Common myeloid progenitor, CD34-positive (primary cell): ENCODE data around the gene LONP2.
A peak's percentile ranks its signal among the peaks of the same experiment; 100 is the strongest.

ENCODE experiments used
- CTCF ChIA-PET: fragments of 350-600 bp; sonication (Branson Sonifier 250); formaldehyde crosslinking; loops from one replicate; lab custom pipeline; 2021; ENCODE audit warnings: antibody characterized with exemption; lab: Charles Lee
- POLR2A ChIA-PET: fragments of 350-600 bp; sonication (Branson Sonifier 250); formaldehyde crosslinking; loops from one replicate; lab custom pipeline; 2021; ENCODE audit warnings: antibody characterized with exemption; lab: Charles Lee
- DNase-seq, 3 donors: peaks; one replicate each; pipeline versions ENCODE4 v3.0.0 to v3.0.0-alpha.2; 2013
- H3K27ac ChIP-seq, 2 experiments: 1 replicate in 1 of 2; 2 replicates in 1 of 2; pipeline ENCODE4 v1.7.0; 2013; ENCODE audit warnings: inconsistent platforms in 2 of 2, low read length in 2 of 2, mild to moderate bottlenecking in 2 of 2, low read depth in 1 of 2, moderate library complexity in 1 of 2; ENCODE audit not compliant: severe bottlenecking in 2 of 2, insufficient read depth in 1 of 2, poor library complexity in 1 of 2
- H3K27me3 ChIP-seq, 5 experiments: replicated peaks in 2 of 5; 1 replicate in 3 of 5; 2 replicates in 2 of 5; pipeline versions ENCODE4 v1.6.1 to v1.7.0; 2013; ENCODE audit warnings: low read length in 4 of 5, mild to moderate bottlenecking in 2 of 5, moderate library complexity in 2 of 5, inconsistent platforms in 1 of 5; ENCODE audit not compliant: insufficient read depth in 5 of 5, control insufficient read depth in 4 of 5
- H3K36me3 ChIP-seq, 4 experiments: 1 replicate in 2 of 4; 2 replicates in 2 of 4; pipeline versions ENCODE4 v1.6.1 to v1.7.0; 2013; ENCODE audit warnings: low read length in 3 of 4, control low read depth in 1 of 4, mild to moderate bottlenecking in 1 of 4; ENCODE audit not compliant: control insufficient read depth in 4 of 4, insufficient read depth in 4 of 4
- H3K4me1 ChIP-seq, 4 experiments: 1 replicate in 3 of 4; 2 replicates in 1 of 4; pipeline versions ENCODE4 v1.6.1 to v1.7.1; 2013; ENCODE audit warnings: low read length in 3 of 4, mild to moderate bottlenecking in 3 of 4, control low read depth in 1 of 4, inconsistent platforms in 1 of 4, moderate library complexity in 1 of 4; ENCODE audit not compliant: control insufficient read depth in 4 of 4, insufficient read depth in 4 of 4; ENCODE audit errors: control extremely low read depth in 1 of 4
- H3K4me3 ChIP-seq, 7 experiments: 1 replicate in 4 of 7; 2 replicates in 3 of 7; pipeline versions ENCODE4 v1.5.1 to v1.7.0; 2013; ENCODE audit warnings: mild to moderate bottlenecking in 7 of 7, low read length in 6 of 7, moderate library complexity in 6 of 7, inconsistent platforms in 2 of 7, low read depth in 2 of 7, control low read depth in 1 of 7; ENCODE audit not compliant: insufficient read depth in 4 of 7, control insufficient read depth in 1 of 7; ENCODE audit errors: extremely low read depth in 1 of 7
- H3K9me3 ChIP-seq, 5 experiments: 1 replicate in 4 of 5; 2 replicates in 1 of 5; pipeline versions ENCODE4 v1.6.1 to v1.7.1; 2013; ENCODE audit warnings: low read length in 4 of 5, mild to moderate bottlenecking in 2 of 5, inconsistent platforms in 1 of 5, low read depth in 1 of 5, moderate library complexity in 1 of 5; ENCODE audit not compliant: control insufficient read depth in 4 of 5, insufficient read depth in 2 of 5; ENCODE audit errors: control extremely low read depth in 1 of 5
- WGBS: methylation state at CpG from one replicate; pipeline ENCODE4 v1.1.5; 2013; ENCODE audit not compliant: insufficient coverage; 5-methylcytosine and 5-hydroxymethylcytosine counted together

Gene LONP2

GRCh38 chr16:48383877-48384519 is 139.9 kb downstream of the LONP2 start:
- DNase-seq: peak in 1 of 3 donors; percentile 36
- CTCF ChIA-PET: interaction anchor here (1.0 to 1.9 kb wide), 4 partner anchors 8 to 239 kb away, joined by 3 to 9 read pairs (median 6); no protein-coding TSS in a partner anchor
- WGBS: 1% methylated on average over 14 of the region's 15 CpGs

GRCh38 chr16:48384520-48385252 is 140.6 kb downstream of the LONP2 start:
- ChIA-PET CTCF (interaction anchor here (1.0 to 1.9 kb wide), 3 partner anchors 9 to 19 kb away, joined by 3 to 9 read pairs (median 4); no protein-coding TSS in a partner anchor), POLR2A (interaction anchor here (1.7 kb wide), 1 partner anchor 19 kb away, joined by 5 read pairs; no protein-coding TSS in a partner anchor)
- Histone ChIP-seq H3K4me1 (peaks cover 12 to 28% (median 19%) of the 10 kb centered on the region in 4 experiments), H3K27me3 (no peaks in the 10 kb centered on the region), H3K27ac (peak overlapping the region; percentile 78 to 89), H3K4me3 (peak overlapping the region; percentile 79 to 99 (median 87)), H3K36me3 (no peaks in the 10 kb centered on the region), H3K9me3 (no peaks in the 10 kb centered on the region)
- under 1% methylated on average over 79 of the region's 103 CpGs for WGBS
- DNase-seq: peak; percentile 25 to 66 (median 56)

More at GRCh38 chr16:48383877-48384519, 139.9 kb downstream of the LONP2 start:
- Histone ChIP-seq H3K4me1 (peaks cover 12 to 35% (median 24%) of the 10 kb centered on the region in 4 experiments), H3K36me3 (no peaks in the 10 kb centered on the region), H3K9me3 (no peaks in the 10 kb centered on the region), H3K4me3 (peak overlapping the region; percentile 41 to 99 (median 87)), H3K27me3 (no peaks in the 10 kb centered on the region), H3K27ac (peak overlapping the region; percentile 78 to 89)
- POLR2A ChIA-PET: interaction anchor here (0.6 to 1.7 kb wide), 3 partner anchors 18 to 1378 kb away, joined by 3 to 5 read pairs (median 4); no protein-coding TSS in a partner anchor

GRCh38 chr16:48385253-48386150 is 141.4 kb downstream of the LONP2 start, which contains the start of gene SIAH1:
TSS of gene SIAH1 (minus strand) at chr16:48385413. CDS start at chr16:48362428, 22,985 bp downstream.
- H3K27me3 ChIP-seq: no peaks in the 10 kb centered on the region
- peak within 1 kb of the TSS; percentile 79 to 99 (median 88) for H3K4me3 ChIP-seq
- no peaks in the 10 kb centered on the region for H3K9me3 ChIP-seq
- CTCF ChIA-PET: interaction anchor here (1.4 kb wide), 1 partner anchor 20 kb away, joined by 4 read pairs; no protein-coding TSS in a partner anchor
- H3K36me3 ChIP-seq: no peaks in the 10 kb centered on the region
- DNase-seq: peak; percentile 78 to 89 (median 88)
- POLR2A ChIA-PET: interaction anchor here (0.6 to 1.7 kb wide), 2 partner anchors 19 to 151 kb away, joined by 4 to 5 read pairs; no protein-coding TSS in a partner anchor
- H3K27ac ChIP-seq: peak within 1 kb of the TSS; percentile 78 to 89
- peaks cover 12 to 24% (median 17%) of the 10 kb centered on the region in 4 experiments for H3K4me1 ChIP-seq
- under 1% methylated on average over 81 of the region's 105 CpGs for WGBS

GRCh38 chr16:48386559-48387312 is 142.6 kb downstream of the LONP2 start:
- ChIA-PET POLR2A (no interaction called here), CTCF (no interaction called here)
- no peaks in the 10 kb centered on the region for H3K9me3 ChIP-seq
- H3K27ac ChIP-seq: no peak overlapping the region
- 92% methylated on average over 14 of the region's 17 CpGs for WGBS
- no peak overlapping the region for H3K4me3 ChIP-seq
- H3K4me1 ChIP-seq: peaks cover 12 to 24% (median 17%) of the 10 kb centered on the region in 4 experiments
- DNase-seq: no peak
- H3K27me3 ChIP-seq: no peaks in the 10 kb centered on the region
- H3K36me3 ChIP-seq: no peaks in the 10 kb centered on the region

- 95% methylated on average over 5 of the region's 5 CpGs for WGBS
- H3K9me3 ChIP-seq: no peaks in the 10 kb centered on the region
- no peak overlapping the region for H3K27ac ChIP-seq
- H3K4me3 ChIP-seq: no peak overlapping the region
- peaks cover 0 to 11% (median 0%) of the 10 kb centered on the region in 4 experiments for H3K4me1 ChIP-seq
- no peaks in the 10 kb centered on the region for H3K27me3 ChIP-seq
- H3K36me3 ChIP-seq: no peaks in the 10 kb centered on the region
- ChIA-PET CTCF (no interaction called here), POLR2A (no interaction called here)
- DNase-seq: no peak
Observed at GRCh38 chr16:48392407-48392806, 148.3 kb downstream of the LONP2 start.
